Uterus (tissue), 4 donors: Measurements from ENCODE around the gene BDNF. TPM values are rescaled to one million over a fixed set of nuclear protein-coding genes. Genes with fewer than 3 reads are reported as not detected.

Experiments
- DNase-seq, 2 donors: peaks; one replicate each; pipeline ENCODE4 v3.0.0-alpha.2; 2019 to 2020
- H3K27ac ChIP-seq, 2 donors: fragments of 200-600 bp; sonication (generic); 1 replicate in 1 of 2; 2 replicates in 1 of 2; pipeline ENCODE4 v1.5.1; 2016 to 2018
- H3K27me3 ChIP-seq, 2 donors: fragments of 200-600 bp; sonication (generic); one replicate each; pipeline ENCODE4 v1.5.1; 2018 to 2019; ENCODE audit warnings: control low read depth in 1 of 2
- H3K36me3 ChIP-seq, 2 donors: fragments of 200-600 bp; sonication (generic); one replicate each; pipeline ENCODE4 v1.5.1; 2019; ENCODE audit warnings: control low read depth in 1 of 2
- H3K4me1 ChIP-seq, 2 donors: fragments of 200-600 bp; sonication (generic); one replicate each; pipeline ENCODE4 v1.5.1; 2018 to 2019; ENCODE audit warnings: control low read depth in 1 of 2
- H3K4me3 ChIP-seq, 2 donors: fragments of 200-600 bp; sonication (generic); 1 replicate in 1 of 2; 2 replicates in 1 of 2; pipeline ENCODE4 v1.5.1; 2018 to 2019; ENCODE audit warnings: mild to moderate bottlenecking in 1 of 2
- H3K9me3 ChIP-seq, 2 donors: fragments of 200-600 bp; sonication (generic); one replicate each; pipeline ENCODE4 v1.5.1; 2019; ENCODE audit warnings: control low read depth in 1 of 2
- POLR2A ChIP-seq, 2 donors: fragments of 450-650 bp; IDR thresholded peaks; one replicate each; pipeline ENCODE4 v1.6.1; 2016; ENCODE audit warnings: antibody characterized with exemption in 2 of 2, mild to moderate bottlenecking in 1 of 2, moderate library complexity in 1 of 2
- intact Hi-C: fragments of 100-400 bp; cut with DNase I; formaldehyde crosslinking; loops from one replicate; pipeline ENCODE4 v1.15.1; 2023; ENCODE audit warnings: low total_unique reads
- total RNA-seq, 4 donors: library from RNA; depleted of rRNA in 3 of 4; stranded (reverse); fragments of >200 nt in 3 of 4; gene quantifications; one replicate each; pipeline versions ENCODE4 v1.1.0 to v1.2.4, GENCODE V29; 2014 to 2023
- TF ChIP-seq, protein P1 (sequence below), 4 experiments: fragments of 200-600 bp in 2 of 4; fragments of 450-650 bp in 2 of 4; sonication (generic) in 2 of 4; IDR thresholded peaks; one replicate each; pipeline ENCODE4 v1.5.1; 2016 to 2019; ENCODE audit warnings: antibody characterized with exemption in 4 of 4, mild to moderate bottlenecking in 2 of 4, moderate library complexity in 1 of 4
- donor health status: DM: yes; HTN: yes; CAD: no.

The BDNF gene
- total RNA-seq, 4 donors from 2014 or later: 0.83 TPM; not detected in 3

- Histone ChIP-seq H3K36me3 (no peaks in the 10 kb centered on the region), H3K4me3 (no peak overlapping the region), H3K9me3 (no peaks in the 10 kb centered on the region), H3K27ac (no peak overlapping the region), H3K27me3 (peaks cover 0 to 9% of the 10 kb centered on the region in 2 donors), H3K4me1 (no peaks in the 10 kb centered on the region)
- intact Hi-C loops: no loop called here
- TF ChIP-seq POLR2A (IDR thresholded peaks at IDR 0.05): no peak
- TF ChIP-seq, protein P1, sequence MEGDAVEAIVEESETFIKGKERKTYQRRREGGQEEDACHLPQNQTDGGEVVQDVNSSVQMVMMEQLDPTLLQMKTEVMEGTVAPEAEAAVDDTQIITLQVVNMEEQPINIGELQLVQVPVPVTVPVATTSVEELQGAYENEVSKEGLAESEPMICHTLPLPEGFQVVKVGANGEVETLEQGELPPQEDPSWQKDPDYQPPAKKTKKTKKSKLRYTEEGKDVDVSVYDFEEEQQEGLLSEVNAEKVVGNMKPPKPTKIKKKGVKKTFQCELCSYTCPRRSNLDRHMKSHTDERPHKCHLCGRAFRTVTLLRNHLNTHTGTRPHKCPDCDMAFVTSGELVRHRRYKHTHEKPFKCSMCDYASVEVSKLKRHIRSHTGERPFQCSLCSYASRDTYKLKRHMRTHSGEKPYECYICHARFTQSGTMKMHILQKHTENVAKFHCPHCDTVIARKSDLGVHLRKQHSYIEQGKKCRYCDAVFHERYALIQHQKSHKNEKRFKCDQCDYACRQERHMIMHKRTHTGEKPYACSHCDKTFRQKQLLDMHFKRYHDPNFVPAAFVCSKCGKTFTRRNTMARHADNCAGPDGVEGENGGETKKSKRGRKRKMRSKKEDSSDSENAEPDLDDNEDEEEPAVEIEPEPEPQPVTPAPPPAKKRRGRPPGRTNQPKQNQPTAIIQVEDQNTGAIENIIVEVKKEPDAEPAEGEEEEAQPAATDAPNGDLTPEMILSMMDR (IDR thresholded peaks at IDR 0.05): no peak
- DNase-seq: no peak
Measured at GRCh38 chr11:27692781-27693180, 7.5 kb downstream of the BDNF start.

- Histone ChIP-seq H3K4me3 (no peak overlapping the region), H3K4me1 (no peaks in the 10 kb centered on the region), H3K36me3 (no peaks in the 10 kb centered on the region), H3K27me3 (no peaks in the 10 kb centered on the region), H3K9me3 (no peaks in the 10 kb centered on the region), H3K27ac (no peak overlapping the region)
- no peak for DNase-seq
- intact Hi-C loops: no loop called here
- TF ChIP-seq, protein P1 (IDR thresholded peaks at IDR 0.05): no peak
- TF ChIP-seq POLR2A (IDR thresholded peaks at IDR 0.05): no peak
Measured at GRCh38 chr11:27688076-27688475, 12.2 kb downstream of the BDNF start.

GRCh38 chr11:27681664-27682063 is 18.6 kb downstream of the BDNF start:
- Histone ChIP-seq H3K9me3 (no peaks in the 10 kb centered on the region), H3K27me3 (no peaks in the 10 kb centered on the region), H3K4me1 (no peaks in the 10 kb centered on the region), H3K36me3 (no peaks in the 10 kb centered on the region), H3K27ac (no peak overlapping the region), H3K4me3 (no peak overlapping the region)
- TF ChIP-seq POLR2A (IDR thresholded peaks at IDR 0.05): no peak
- TF ChIP-seq, protein P1 (IDR thresholded peaks at IDR 0.05): no peak
- no peak for DNase-seq
- intact Hi-C loops: no loop called here

DNA sequence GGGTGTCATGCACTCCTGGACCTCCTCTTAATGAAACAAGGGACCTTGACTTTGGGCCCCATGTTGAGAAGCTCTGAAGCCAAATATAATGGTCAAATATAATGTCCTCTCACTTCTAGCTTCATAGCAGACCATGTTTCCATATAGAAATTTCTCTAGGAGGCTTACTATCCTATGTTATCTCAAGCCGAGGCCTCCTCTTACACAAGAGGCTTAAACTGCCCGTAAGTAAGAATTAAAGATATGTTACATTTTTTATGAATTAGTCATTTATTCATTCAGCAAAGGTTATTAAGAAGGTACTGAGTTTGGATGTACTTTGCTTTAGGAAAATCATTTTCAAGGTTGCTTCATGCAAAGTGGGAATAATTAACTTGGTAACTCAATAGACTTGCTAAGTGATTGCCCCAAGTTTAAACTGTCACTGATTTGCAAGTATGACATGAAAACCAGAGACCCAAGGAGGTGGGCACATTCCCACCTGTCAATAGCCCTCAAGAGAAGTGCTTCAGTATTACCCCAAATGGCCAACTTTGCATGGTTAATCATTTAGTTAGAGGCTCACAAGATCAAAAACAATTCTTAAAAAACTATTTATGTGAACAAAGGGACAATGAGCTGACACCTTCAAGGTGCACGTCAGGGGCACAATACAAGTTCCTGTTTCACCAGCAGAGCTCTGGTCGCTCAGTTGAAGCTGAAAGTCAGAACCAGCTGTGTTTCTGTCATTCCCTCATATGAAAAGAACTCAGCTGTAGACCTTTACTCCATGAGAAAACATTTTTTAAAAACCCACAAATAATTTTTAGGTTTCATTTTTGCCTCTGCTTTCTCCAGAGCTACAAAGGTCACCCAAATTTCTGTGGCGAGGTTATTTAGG is 20.9 kb downstream of the BDNF start:
- H3K27ac ChIP-seq: no peak overlapping the region
- intact Hi-C loops: no loop called here

DNA sequence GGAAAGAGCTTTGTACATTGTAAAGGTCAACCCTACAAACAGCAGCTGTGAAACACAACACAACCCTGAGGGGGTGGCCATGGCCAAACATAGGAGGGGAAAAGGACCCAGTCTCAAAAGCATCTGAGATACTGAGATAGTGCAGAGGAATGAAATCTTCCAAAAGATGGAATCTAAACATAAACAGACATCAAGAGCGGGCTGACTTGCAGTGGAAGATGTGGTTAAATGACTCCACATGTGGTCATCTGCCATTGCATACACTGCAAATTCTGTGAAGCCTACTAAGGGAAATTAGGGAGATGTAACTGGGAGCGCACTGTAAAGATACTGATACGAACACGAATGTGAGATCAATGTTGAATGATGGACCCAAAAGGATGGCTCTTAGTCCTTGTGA is 22.0 kb downstream of the BDNF start:
- Histone ChIP-seq H3K4me1 (no peaks in the 10 kb centered on the region), H3K27ac (no peak overlapping the region), H3K36me3 (no peaks in the 10 kb centered on the region), H3K9me3 (no peaks in the 10 kb centered on the region), H3K4me3 (no peak overlapping the region), H3K27me3 (no peaks in the 10 kb centered on the region)
- intact Hi-C loops: no loop called here
- no peak for DNase-seq
- TF ChIP-seq, protein P1 (IDR thresholded peaks at IDR 0.05): no peak
- TF ChIP-seq POLR2A (IDR thresholded peaks at IDR 0.05): no peak

More for the DNA sequence above, 20.9 kb downstream of the BDNF start:
- TF ChIP-seq, protein P1 (IDR thresholded peaks at IDR 0.05): no peak
- TF ChIP-seq POLR2A (IDR thresholded peaks at IDR 0.05): no peak
- Histone ChIP-seq H3K36me3 (no peaks in the 10 kb centered on the region), H3K9me3 (no peaks in the 10 kb centered on the region), H3K4me1 (no peaks in the 10 kb centered on the region), H3K27me3 (no peaks in the 10 kb centered on the region), H3K4me3 (no peak overlapping the region)
- no peak for DNase-seq
